PFSK-1 (cell line): ENCODE measurements around the gene COA3.

Experiments
- FOXP2 ChIP-seq: optimal IDR thresholded peaks from 2 replicates; pipeline ENCODE3; 2011; ENCODE audit warnings: borderline replicate concordance, control low read depth, inconsistent platforms; ENCODE audit not compliant: insufficient read depth; ENCODE audit errors: extremely low read length, extremely low read depth
- POLR2AphosphoS5 ChIP-seq: IDR thresholded peaks from 2 replicates; pipeline ENCODE4 v1.6.1; 2012; ENCODE audit warnings: low read depth, mild to moderate bottlenecking, control low read depth, low read length, moderate library complexity
- REST ChIP-seq, 2 experiments: IDR thresholded peaks; 2 replicates each; pipeline versions ENCODE4 v1.6.1 to v1.8.0; 2011 to 2012; ENCODE audit warnings: low read depth in 2 of 2, low read length in 2 of 2, control low read depth in 1 of 2, inconsistent platforms in 1 of 2, mild to moderate bottlenecking in 1 of 2, moderate library complexity in 1 of 2; ENCODE audit not compliant: insufficient read depth in 1 of 2
- SIN3A ChIP-seq: IDR thresholded peaks from 2 replicates; pipeline ENCODE4 v1.6.1; 2012; ENCODE audit warnings: mild to moderate bottlenecking, low read length, moderate library complexity, borderline replicate concordance; ENCODE audit not compliant: insufficient read depth
- TAF1 ChIP-seq: IDR thresholded peaks from 2 replicates; pipeline ENCODE4 v1.6.1; 2012; ENCODE audit warnings: low read length, control low read depth, borderline replicate concordance; ENCODE audit not compliant: insufficient read depth

The COA3 gene

GRCh38 chr17:42803074-42803883, 4.8 kb upstream of the COA3 start:
- TF ChIP-seq TAF1 (no peak), REST (IDR thresholded peaks at IDR 0.05; ENCODE audit: insufficient read depth in 1 of 2, low read depth in 2 of 2, low read length in 2 of 2) (no peak), POLR2AphosphoS5 (no peak)

DNA sequence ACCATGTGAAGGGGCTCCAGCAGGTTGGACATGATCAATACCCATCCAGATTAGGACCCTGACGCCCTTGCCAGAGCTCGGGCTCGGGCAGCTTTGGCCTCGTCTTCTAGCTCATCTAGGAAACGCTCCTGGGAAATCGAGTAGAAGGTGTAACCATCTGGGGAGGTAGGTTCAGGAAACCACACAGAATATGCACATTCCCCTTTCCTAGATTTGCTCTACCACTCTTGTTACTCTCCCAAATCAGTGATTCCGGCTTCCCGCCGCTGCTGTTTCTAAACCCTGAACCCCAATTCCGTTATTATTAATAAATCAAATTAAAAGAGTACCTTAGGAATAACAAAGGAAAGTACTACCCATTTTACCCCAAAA, 507 bp downstream of the COA3 start:
- TF ChIP-seq SIN3A = no peak

- no peak for TF ChIP-seq SIN3A
- TF ChIP-seq FOXP2 = no peak
- no peak for TF ChIP-seq POLR2AphosphoS5
- TF ChIP-seq REST (IDR thresholded peaks at IDR 0.05; ENCODE audit: insufficient read depth in 1 of 2, low read depth in 2 of 2, low read length in 2 of 2) = no peak
- TF ChIP-seq TAF1 = no peak
Observed at GRCh38 chr17:42797067-42798007, 1.2 kb downstream of the COA3 start.

DNA sequence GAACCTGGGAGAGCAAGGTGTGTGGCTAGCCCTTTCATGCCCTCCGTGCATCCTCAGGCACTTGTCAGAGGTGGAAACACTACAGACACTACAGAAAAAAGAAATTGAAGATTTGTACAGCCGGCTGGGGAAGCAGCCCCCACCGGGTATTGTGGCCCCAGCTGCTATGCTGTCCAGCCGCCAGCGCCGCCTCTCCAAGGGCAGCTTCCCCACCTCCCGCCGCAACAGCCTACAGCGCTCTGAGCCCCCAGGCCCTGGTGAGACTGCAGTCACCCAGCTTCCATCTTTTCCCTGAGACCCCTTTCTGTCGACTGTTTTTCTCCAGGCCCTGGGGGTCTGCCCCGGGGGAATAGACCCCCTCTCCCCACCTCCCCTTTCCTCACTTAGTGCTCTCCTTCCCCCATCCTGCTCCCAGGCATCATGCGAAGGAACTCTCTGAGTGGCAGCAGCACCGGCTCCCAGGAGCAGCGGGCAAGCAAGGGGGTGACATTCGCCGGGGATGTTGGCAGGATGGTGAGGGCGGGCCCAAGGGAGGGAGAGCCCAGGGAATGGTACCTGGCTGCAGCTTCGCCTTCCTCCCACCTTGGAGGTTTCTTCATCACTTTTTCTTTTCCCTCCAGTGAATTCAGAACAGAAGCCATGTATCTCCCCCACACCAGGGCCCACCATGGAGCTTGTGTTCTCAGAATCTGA, 2.3 kb downstream of the COA3 start:
- TF ChIP-seq REST (IDR thresholded peaks at IDR 0.05; ENCODE audit: insufficient read depth in 1 of 2, low read depth in 2 of 2, low read length in 2 of 2) = no peak
- TF ChIP-seq TAF1 = no peak
- TF ChIP-seq POLR2AphosphoS5 = no peak
- TF ChIP-seq SIN3A = no peak
- no peak for TF ChIP-seq FOXP2

DNA sequence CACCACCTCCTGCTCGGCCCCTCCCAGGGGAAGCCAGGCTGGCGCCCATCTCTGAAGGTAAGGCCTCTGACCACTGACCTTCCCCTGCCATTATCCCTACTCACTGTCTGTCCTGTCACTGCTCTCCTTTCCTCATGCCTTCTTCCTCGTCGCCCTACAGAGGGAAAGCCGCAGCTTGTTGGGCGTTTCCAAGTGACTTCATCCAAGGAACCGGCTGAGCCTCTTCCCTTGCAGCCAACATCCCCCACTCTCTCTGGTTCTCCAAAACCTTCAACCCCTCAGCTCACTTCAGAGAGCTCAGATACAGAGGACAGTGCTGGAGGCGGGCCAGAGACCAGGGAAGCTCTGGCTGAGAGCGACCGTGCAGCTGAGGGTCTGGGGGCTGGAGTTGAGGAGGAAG, 3.0 kb downstream of the COA3 start:
- TF ChIP-seq REST (IDR thresholded peaks at IDR 0.05; ENCODE audit: insufficient read depth in 1 of 2, low read depth in 2 of 2, low read length in 2 of 2) (no peak), TAF1 (no peak), FOXP2 (no peak), POLR2AphosphoS5 (no peak), SIN3A (no peak)
